Measurements from ENCODE around the gene QRFPR.

GRCh38 chr4:121283319-121283718 is 97.5 kb downstream of the QRFPR start:
- no peak for TF ChIP-seq POLR2AphosphoS5 (IDR thresholded peaks at IDR 0.05)
- TF ChIP-seq POLR2A (IDR thresholded peaks at IDR 0.05): no peak
